Fibroblast of peridontal ligament (primary cell): Measurements from ENCODE around the gene IFTAP.
"Not testable (repeated sequence)": the region's sequence is repeated elsewhere in the genome, so short reads cannot be mapped to it uniquely, and the experiment has no call there.

ENCODE experiments used
- DNase-seq: peaks from one replicate; pipeline ENCODE4 v3.0.0-alpha.2; 2010; ENCODE audit errors: extremely low read depth

IFTAP gene

DNA sequence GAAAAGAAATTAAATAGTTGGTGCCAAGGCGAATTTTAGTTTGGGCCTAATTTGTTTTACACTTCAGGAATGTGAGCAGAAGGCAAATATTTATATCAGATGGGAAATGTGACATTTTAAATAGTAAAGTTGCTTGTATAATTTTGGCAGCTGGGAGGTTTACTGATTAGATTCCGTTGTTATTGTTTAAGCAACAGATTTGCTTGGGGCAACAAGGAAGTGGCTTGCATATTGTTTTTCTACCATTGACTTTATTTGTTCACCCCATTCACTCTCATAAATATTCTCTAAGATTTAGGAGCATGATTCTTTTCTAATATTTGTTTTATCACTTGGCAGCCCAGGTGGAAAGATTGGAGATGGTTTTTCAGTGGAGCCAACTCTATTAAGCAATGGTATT, 44.3 kb downstream of the IFTAP start:
- DNase-seq: no peak

DNA sequence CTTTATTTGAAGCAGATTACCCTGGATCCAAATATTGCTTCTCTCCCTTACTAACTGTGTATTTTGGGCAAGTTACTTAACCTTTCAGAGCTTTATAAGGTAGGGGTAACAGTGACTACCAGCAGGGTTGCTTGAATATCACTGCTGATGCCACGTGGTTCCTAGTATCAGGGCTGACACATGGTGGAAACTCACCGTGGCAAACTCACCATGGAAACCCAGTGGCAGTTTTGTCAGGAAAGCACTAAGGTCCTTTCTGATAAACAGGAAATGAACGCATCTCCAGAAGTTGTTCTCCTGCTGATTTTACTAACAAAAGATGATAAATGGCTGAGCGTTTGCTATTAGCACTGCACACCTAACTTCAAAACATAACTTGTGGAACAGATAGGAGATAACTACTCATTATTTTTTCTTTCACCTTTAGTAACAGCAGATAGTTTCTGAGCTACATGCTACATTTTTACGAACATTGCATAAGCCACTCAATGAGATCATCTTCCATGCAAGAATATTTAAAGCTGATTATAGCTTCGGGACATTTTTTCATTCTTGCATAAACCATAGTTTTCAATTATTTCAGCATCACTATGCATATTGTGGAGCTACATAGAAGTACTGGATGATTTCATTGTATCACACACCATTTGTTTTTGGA, 63.4 kb downstream of the IFTAP start:
- peak; percentile 16 for DNase-seq

DNA sequence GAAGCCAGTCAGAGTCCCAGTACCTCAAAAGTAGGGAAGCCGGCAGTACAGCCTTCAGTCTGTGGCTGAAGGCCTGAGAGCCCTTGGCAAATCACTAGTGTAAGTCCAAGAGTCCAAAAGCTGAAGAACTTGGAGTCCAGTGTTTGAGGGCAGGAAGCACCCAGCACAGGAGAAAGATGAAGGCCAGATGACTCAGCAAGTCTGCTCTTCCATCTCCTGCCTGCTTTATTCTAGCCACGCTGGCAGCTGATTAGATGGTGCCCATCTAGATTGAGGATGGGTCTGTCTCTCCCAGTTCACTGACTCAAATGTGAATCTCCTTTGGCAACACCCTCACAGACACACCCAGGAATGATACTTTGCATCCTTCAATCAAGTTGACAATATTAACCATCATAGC, 67.1 kb downstream of the IFTAP start:
- DNase-seq: not testable (repeated sequence)

DNA sequence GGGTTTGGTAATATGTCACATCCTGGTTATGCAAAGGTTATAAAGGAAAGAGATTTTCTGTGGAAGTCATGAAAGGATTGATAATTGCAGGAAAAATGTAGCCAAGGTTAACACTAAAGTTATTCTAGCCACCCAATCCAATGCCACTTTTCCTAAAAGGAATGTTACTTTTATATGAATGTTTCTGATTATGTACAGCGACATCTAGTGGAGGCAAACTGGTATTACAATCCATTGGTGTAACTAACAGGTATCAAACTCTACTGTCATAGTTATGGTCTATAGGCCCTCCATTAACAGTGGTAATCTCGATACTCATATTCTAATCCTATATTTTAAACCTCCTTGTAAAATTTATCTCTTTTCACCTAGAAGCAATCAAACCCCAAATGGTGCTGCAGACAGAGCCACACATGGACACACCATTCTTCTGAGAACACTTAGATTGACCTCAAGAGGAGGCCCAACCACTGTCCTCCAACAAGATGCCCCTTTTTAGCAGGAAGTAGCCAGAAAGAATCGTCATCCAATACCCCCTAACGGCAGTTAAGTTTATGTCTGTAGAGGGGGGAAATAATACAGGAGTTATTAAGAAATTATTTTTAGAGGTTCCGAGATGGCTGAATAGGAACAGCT, 78.6 kb downstream of the IFTAP start:
- DNase-seq: peak; percentile 69

DNA sequence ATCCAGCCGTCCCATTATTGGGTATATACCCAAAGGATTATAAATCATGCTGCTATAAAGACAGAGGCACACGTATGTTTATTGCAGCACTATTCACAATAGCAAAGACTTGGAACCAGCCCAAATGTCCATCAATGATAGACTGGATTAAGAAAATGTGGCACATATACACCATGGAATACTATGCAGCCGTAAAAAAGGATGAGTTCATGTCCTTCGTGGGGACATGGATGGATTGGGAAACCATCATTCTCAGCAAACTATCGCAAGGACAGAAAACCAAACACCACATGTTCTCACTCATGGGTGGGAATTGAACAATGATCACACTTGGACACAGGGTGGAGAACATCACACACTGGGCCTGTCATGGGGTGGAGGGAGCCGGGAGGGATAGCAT, 85.2 kb downstream of the IFTAP start:
- not testable (repeated sequence) for DNase-seq

DNA sequence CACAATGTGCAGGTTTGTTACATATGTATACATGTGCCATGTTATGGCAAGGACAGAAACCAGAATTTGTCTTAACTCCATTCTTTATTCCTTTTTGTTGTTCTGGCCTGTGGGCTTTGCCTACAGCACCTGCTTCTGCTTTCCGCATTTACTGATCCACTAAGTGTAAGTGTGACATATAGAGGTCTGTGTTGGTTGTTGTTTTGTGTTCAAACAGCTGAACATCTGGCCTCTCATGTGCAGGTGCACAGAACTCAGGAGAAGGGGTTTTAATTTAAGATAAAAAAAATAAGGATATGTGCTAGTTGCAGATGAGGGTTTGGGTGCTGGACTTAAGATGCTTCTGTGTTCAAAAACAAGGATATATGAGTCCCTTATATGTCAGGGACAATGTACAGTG, 89.5 kb downstream of the IFTAP start:
- DNase-seq: no peak

DNA sequence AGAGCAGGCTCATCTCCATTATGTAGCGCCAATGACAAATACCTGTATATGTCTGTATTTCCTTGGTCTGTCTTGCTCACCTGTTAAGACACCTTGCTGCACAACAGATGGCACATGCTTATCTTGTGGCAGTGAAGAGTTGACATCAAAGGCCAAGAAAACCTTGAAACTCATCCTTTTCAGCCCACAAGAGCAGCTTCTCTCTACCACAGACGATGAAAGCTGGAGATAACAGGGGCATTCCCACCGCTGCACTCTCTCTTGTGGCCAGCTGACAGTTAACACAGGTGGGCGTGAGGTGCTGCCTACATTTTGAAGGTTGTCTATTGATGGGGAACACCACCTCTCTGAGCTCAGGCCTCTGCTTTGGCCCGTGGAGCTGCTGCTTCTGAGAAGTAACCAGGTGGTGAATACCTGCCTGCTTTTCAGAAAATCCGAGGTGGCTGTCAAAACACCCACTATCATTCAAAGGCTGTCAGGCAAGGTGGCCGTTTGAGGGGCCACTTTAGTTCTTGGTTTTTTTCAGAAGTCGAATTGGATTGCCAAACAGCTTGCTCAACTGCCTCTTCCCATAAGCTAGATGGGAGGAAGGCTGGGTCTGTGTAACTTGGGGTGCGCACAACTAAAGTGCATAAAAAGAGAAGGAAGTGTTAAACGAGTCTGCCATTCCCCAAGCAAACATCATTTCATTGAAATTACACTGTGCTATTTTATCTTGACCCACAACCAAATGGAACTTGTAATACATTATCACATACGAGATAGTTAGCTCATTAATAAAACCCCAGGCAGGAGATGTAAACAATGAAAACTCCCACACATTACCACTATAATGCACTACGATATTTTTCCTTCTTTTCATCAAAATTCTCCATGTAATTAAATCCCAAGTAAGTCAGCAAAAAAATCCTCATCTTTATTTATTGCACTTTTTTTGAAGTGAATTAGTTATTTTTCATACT, 90.8 kb downstream of the IFTAP start:
- no peak for DNase-seq

DNA sequence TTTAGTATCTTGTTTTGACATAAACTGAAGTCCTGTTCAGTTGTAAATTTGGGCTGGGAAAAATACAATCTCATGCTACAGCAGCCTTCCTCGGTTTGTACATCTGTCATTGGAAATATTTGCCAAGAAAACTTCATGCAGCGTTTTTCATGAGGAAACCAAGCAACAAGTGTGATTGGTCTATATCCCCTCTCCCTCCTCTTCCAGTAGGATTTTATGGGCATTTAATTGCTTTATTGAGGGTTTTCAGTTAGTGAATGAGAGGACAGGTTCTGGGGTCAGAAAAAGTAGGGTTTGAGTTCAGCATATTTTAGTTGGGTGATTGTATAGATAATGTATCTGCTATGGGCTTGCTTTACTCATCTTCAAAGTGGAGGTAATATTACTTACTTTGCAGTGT, 93.8 kb downstream of the IFTAP start:
- no peak for DNase-seq

DNA sequence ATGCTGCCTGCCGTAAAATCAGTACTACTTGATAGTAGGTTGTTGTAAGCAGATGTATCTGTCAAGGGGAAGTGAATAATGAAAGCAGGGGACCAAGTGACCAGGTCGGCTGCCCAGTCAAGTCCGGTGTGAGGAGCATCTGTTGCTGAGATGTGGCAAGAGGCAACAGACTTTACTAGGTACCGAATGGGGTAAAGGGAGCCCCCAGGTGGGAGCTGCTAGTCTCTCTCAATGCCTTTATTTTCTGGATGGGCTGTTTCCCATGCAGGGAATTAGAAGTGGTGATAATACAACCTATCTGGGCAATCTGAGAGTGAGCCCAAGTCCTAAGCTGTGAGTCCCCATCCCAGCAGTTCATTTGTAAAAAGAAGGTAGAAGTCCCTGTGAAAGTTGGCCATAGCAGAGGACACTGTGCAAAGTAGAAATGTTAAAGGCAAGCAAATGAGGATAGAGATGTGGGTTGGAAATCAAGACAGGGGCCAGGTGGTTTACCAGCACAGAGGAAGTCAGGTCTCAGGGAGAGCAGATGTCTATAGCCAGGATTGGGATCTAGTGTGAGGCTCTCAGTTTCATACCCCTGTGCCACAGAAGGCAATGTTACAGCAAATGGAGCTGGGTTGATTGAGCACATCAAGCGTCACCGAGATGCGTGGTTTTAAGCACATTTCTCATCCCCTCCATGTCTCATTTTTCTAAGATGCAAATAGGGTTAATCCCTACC, 94.4 kb downstream of the IFTAP start:
- no peak for DNase-seq

DNA sequence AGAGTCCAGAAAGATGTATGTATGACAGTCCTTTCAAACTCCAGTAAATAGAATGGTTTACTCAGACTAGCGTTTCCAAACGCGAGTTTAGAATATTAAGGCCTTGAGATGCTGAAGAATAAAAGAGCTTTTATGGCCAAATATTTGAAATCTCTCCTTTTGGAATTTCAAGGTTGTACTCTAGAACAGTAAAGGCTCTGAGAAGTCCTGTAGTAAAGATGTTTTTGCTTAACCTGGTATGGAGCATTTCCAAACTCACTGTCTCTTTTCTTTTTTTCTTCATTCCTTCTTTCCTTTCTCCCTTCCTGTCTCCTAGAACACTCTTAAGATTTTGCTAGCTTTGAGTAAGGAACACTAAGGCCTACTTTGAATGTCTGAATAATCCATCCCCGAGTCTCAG, 95.1 kb downstream of the IFTAP start:
- no peak for DNase-seq

DNA sequence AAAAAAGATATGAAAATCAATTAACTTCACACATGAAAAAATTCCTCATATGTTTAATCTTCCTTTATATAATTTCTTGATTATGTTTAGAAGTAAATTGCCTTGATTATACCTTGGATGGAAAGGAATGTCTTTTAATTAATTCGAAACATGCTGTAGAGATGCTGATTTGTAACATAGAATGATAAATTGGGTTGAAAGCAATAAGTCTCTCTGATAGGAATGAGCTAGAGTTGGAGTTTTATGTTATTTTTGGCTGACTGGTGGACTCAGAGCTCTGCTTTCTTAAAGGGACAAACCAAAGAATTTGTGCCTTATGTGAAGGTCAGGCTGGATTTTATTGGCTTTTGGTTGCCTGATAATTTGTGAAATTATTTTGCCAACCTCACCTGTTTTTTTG, 98.4 kb downstream of the IFTAP start:
- DNase-seq: no peak

DNA sequence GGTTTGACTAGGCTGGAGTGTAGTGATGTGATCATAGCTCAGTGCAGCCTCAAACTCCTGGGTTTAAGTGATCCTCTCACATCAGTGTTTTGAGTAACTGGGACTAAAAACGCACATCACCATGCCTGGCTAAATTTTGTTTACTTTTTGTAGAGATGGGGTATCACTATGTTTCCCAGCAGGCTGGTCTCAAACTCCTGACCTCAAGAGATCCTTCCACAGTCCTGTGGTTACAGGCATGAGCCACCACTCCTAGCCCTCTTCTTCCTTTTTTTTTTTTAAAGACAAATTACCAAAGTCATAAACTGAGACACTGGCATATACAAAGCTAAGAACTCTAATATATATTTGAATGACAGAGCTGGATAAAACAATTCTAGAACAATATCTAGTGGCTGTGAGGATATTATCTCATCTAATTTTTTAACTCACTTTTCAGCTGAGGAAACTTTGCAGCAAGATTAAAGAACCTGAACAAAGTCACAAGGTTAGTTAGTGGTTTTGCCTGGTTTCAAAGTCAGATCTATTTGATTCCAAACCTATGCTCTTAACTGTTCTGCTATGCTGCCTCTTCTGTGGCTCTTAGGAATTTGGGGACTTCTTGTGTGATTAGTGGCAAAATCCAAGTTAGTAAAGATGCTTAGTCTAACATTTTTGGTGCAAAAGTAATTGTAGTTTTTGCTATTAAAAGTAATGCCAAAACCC, 99.0 kb downstream of the IFTAP start:
- DNase-seq: no peak

DNA sequence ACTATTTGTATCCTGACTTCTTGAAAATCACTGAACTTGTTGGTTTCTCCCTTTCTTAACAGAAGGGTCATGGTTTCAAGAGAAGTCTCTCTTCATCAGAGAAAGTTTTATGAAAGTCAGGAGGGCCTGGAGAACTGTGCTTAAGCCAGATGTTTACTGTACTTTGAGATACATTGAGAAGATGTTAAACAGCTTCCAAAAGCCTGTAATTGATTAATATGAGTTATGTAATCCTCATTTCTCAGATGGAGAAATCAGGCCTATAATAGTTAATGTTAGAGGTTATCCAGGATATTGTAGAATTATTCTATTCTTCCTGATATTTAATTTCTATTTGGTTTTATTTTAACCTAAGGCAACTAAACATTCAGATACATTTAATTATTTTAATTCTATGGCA, 100.8 kb downstream of the IFTAP start:
- no peak for DNase-seq

DNA sequence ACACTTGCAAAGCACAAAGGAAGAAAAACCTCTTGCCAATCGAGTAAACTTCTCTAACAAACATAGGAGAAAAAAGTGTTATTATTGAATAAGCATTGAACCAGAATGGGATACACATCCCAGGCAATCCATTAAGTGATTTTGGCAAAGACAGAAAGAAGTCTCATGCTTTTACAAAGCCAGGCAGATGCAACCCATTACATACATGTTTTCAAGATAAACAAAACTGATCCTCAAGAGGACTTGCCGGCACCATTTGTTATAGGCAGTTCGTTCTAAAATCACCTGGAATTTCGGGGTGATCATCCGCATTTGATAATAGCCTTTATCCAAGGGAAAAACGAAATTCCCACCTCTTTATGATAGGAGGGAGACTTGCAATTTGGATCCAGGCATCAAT, 101.3 kb downstream of the IFTAP start:
- no peak for DNase-seq

DNA sequence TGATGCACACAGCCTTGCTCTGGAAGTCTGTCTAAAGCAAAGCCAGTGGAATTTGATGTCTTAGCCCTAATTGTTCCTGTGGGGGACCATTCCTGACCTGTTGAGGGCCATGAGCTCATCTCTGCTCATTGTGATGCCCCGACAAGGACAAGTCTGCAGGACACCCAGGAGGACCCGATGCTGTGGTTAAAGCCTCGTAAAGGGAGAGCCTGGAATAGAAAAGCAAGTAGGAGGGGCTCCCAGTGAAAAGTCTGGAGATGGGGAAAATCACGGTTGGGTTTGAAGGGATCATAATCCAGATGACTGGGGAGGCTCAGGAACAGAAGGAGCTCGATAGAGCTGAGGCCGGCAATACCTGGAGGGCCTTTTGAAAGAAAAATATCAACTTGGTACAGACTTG, 102.2 kb downstream of the IFTAP start:
- no peak for DNase-seq

DNA sequence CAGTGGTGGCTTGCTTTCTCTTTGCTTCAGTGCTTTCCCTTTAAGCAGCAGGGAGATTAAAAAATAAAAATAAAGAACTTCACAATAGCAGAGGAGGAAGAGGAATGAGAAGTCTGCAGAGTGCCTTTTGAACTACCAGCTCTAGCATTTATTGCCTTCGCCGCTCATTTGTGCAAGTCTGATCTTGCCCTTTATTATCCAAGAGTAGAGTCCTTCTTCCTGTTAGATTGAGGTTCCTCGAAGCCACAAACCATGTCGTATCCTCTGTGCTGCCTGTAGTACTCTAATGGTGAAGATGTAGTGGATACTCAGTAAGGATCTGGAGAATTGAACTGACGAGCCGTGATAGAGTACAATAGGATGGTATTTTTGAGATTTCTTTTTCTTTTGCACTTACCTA, 105.0 kb downstream of the IFTAP start:
- DNase-seq: no peak

DNA sequence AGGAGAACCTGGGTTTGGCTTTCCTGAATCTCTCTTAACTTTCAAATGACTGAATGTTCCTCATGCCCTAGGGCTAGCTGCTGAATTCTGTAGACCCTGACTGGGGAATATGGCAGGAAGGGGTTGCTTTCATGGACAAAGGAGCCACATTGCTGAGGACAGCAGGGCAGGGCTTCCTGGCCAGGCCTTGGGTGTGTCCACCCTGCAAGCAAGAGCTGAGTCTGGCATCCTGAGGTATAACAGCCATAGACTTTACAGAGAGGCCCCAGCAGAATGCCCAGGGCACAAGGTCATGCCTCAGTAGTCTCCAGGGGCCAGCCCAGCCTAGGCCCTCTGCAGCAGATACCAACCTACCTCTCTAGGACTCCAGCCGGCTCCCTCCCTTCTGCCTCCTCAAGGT, 105.9 kb downstream of the IFTAP start:
- no peak for DNase-seq

DNA sequence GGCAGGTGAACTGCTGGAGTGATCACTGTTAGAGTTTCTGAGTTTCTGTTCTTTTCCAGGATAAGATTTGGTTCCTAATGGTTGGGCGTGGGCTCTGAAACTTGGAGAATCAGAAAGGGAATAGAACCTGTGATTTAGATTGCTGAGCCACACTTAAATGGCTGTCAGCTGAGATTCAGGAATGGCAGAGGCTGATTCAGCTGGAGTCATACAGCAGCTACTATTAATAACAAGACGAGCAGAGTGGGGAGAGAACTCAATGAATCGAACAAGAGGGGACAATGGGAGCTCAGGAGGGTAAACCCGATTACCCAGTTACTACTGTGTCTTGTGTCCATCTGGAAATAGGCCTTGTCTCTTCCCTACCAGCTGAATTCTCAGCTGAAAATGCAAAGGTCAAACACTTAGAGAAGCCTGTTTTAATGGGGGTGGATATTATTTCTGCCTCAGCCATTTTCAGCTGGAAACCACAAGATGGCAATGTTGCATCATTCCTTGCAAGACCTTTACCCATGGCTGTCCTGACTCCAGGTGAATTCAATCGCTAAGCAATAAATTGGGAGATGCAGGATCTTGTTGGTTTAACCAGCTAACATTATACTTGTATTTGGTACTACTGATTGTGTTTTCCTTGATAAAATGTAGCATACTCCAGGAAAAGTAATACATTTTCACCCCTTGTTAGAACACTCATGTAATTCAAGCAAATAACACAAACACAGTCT, 108.2 kb downstream of the IFTAP start:
- DNase-seq: peak; percentile 70

DNA sequence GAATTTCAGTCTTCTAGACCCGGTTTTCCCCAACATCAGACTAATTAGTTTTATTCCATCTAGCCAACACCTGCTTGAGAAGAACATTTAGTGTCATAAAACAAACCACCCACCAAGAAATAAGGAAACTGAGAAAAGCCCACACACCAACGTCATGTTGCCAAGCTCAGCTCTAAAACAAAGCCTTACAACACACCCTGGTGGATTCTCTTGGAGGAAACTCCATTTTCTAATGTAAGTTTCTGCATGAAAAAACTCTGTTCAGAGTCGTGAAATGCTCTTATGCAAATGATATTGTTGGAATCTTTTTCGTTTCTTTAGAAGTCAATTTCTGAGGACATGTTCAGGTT, 108.7 kb downstream of the IFTAP start:
- DNase-seq: no peak
